Peyer's patch (tissue), 4 donors: Measurements from ENCODE around the gene HNRNPM.

Experiments used
- POLR2A ChIP-seq, 2 donors: fragments of 450-650 bp; IDR thresholded peaks; one replicate each; pipeline ENCODE4 v1.5.1; 2017; ENCODE audit warnings: antibody characterized with exemption in 2 of 2, mild to moderate bottlenecking in 2 of 2, moderate library complexity in 2 of 2
- TF ChIP-seq, protein P1 (sequence below), 6 experiments: fragments of 450-650 bp in 4 of 6; fragments of 200-600 bp in 2 of 6; sonication (generic) in 1 of 6; IDR thresholded peaks; one replicate each; pipeline ENCODE4 v1.5.1; 2017 to 2019; ENCODE audit warnings: antibody characterized with exemption in 6 of 6, mild to moderate bottlenecking in 3 of 6, moderate library complexity in 1 of 6

DNA sequence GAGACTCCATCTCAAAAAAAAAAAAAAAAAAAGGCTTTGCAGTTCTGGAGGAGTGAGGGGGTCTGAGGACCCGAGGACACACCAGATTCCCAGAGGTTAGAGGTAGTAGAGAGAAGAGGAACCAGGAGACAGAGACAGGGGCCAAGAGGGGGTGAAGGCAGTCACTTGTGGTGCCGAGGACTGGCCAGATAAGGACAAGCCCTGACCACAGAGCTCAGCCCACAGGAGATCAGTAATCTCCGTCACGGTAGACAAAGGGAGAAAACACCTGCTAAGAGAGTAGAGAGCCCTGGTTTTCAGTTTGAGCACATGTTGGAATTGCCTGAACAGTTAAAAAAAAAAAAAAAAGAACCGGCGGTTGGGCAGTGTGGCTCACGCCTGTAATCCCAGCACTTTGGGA lies 59.4 kb downstream of the HNRNPM start:
- TF ChIP-seq, protein P1, sequence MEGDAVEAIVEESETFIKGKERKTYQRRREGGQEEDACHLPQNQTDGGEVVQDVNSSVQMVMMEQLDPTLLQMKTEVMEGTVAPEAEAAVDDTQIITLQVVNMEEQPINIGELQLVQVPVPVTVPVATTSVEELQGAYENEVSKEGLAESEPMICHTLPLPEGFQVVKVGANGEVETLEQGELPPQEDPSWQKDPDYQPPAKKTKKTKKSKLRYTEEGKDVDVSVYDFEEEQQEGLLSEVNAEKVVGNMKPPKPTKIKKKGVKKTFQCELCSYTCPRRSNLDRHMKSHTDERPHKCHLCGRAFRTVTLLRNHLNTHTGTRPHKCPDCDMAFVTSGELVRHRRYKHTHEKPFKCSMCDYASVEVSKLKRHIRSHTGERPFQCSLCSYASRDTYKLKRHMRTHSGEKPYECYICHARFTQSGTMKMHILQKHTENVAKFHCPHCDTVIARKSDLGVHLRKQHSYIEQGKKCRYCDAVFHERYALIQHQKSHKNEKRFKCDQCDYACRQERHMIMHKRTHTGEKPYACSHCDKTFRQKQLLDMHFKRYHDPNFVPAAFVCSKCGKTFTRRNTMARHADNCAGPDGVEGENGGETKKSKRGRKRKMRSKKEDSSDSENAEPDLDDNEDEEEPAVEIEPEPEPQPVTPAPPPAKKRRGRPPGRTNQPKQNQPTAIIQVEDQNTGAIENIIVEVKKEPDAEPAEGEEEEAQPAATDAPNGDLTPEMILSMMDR (IDR thresholded peaks at IDR 0.05) = no peak
- TF ChIP-seq POLR2A (IDR thresholded peaks at IDR 0.05) = no peak
